ENCODE data around the gene CLEC7A. TPM values are rescaled to one million over a fixed set of nuclear protein-coding genes. Genes with fewer than 3 reads are reported as not detected.

Gene CLEC7A
- total RNA-seq, 3 donors from 2014 or later, result 5.2 to 14.7 (median 13.8) TPM

- no peaks in the 10 kb centered on the region for H3K36me3 ChIP-seq
- no peaks in the 10 kb centered on the region for H3K27me3 ChIP-seq
- no peaks in the 10 kb centered on the region for H3K9me3 ChIP-seq
- H3K27ac ChIP-seq, result no peak overlapping the region
- H3K4me3 ChIP-seq, result no peak overlapping the region
- no peak for DNase-seq (ENCODE audit: low spot score in 2 of 2)
- TF ChIP-seq POLR2AphosphoS5 (IDR thresholded peaks at IDR 0.05) (no peak), CTCF (IDR thresholded peaks at IDR 0.05) (no peak), POLR2A (IDR thresholded peaks at IDR 0.05) (no peak)
- intact Hi-C loops (cut with DNase I; ENCODE audit: low total_unique reads), result no loop called here
- no peaks in the 10 kb centered on the region for H3K4me1 ChIP-seq
These were observed 8.7 kb downstream of the CLEC7A start for GRCh38 chr12:10121278-10121677.

GRCh38 chr12:10119066-10119465 lies 10.9 kb downstream of the CLEC7A start:
- H3K4me1 ChIP-seq, result no peaks in the 10 kb centered on the region
- intact Hi-C loops (cut with DNase I; ENCODE audit: low total_unique reads), result no loop called here
- no peaks in the 10 kb centered on the region for H3K36me3 ChIP-seq
- no peaks in the 10 kb centered on the region for H3K27me3 ChIP-seq
- DNase-seq (ENCODE audit: low spot score in 2 of 2), result no peak
- no peaks in the 10 kb centered on the region for H3K9me3 ChIP-seq
- TF ChIP-seq CTCF (IDR thresholded peaks at IDR 0.05), result no peak
- TF ChIP-seq POLR2AphosphoS5 (IDR thresholded peaks at IDR 0.05), result no peak
- TF ChIP-seq POLR2A (IDR thresholded peaks at IDR 0.05), result no peak
- no peak overlapping the region for H3K27ac ChIP-seq
- H3K4me3 ChIP-seq, result no peak overlapping the region

- H3K9me3 ChIP-seq, result peaks cover 0 to 5% of the 10 kb centered on the region in 2 donors
- no peak overlapping the region for H3K4me3 ChIP-seq
- DNase-seq (ENCODE audit: low spot score in 2 of 2), result no peak
- no peaks in the 10 kb centered on the region for H3K27me3 ChIP-seq
- TF ChIP-seq POLR2A (IDR thresholded peaks at IDR 0.05), result no peak
- TF ChIP-seq CTCF (IDR thresholded peaks at IDR 0.05), result no peak
- TF ChIP-seq POLR2AphosphoS5 (IDR thresholded peaks at IDR 0.05), result no peak
- intact Hi-C loops (cut with DNase I; ENCODE audit: low total_unique reads), result no loop called here
- H3K27ac ChIP-seq, result no peak overlapping the region
- H3K4me1 ChIP-seq, result no peaks in the 10 kb centered on the region
- no peaks in the 10 kb centered on the region for H3K36me3 ChIP-seq
These were observed 14.1 kb downstream of the CLEC7A start for GRCh38 chr12:10115890-10116289.

GRCh38 chr12:10115311-10115710 lies 14.7 kb downstream of the CLEC7A start:
- Histone ChIP-seq H3K9me3 (peaks cover 0 to 5% of the 10 kb centered on the region in 2 donors), H3K27me3 (no peaks in the 10 kb centered on the region), H3K36me3 (no peaks in the 10 kb centered on the region), H3K27ac (no peak overlapping the region), H3K4me3 (no peak overlapping the region), H3K4me1 (no peaks in the 10 kb centered on the region)
- TF ChIP-seq POLR2AphosphoS5 (IDR thresholded peaks at IDR 0.05) (no peak), CTCF (IDR thresholded peaks at IDR 0.05) (no peak), POLR2A (IDR thresholded peaks at IDR 0.05) (no peak)
- DNase-seq (ENCODE audit: low spot score in 2 of 2), result no peak
- intact Hi-C loops (cut with DNase I; ENCODE audit: low total_unique reads), result no loop called here

- intact Hi-C loops (cut with DNase I; ENCODE audit: low total_unique reads), result no loop called here
- no peaks in the 10 kb centered on the region for H3K36me3 ChIP-seq
- DNase-seq (ENCODE audit: low spot score in 2 of 2), result no peak
- H3K9me3 ChIP-seq, result peaks cover 0 to 5% of the 10 kb centered on the region in 2 donors
- H3K27me3 ChIP-seq, result no peaks in the 10 kb centered on the region
- no peak overlapping the region for H3K4me3 ChIP-seq
- H3K27ac ChIP-seq, result no peak overlapping the region
- no peaks in the 10 kb centered on the region for H3K4me1 ChIP-seq
- TF ChIP-seq POLR2AphosphoS5 (IDR thresholded peaks at IDR 0.05), result no peak
- TF ChIP-seq CTCF (IDR thresholded peaks at IDR 0.05), result no peak
These were observed 16.1 kb downstream of the CLEC7A start for GRCh38 chr12:10113920-10114319.
